ENCODE results near the gene MDC1. TPM values are rescaled to one million over a fixed set of nuclear protein-coding genes. Genes with fewer than 3 reads are reported as not detected.

The MDC1 gene
- total and polyA plus RNA-seq, 12 donors, result 11.2 to 21.7 (median 19.4) TPM

GRCh38 chr6:30726506-30727413 lies 9.7 kb upstream of the MDC1 start:
- intact Hi-C loops (cut with DNase I), result loop anchor here in 5 of 10 donors (5.0 to 10.0 kb wide), 4 partner anchors 148 to 244 kb away; partner anchors contain the start of genes GNL1 (in 2 of the 5), PRR3 (in 2 of the 5) and HLA-E (in 1 of the 5)
- Histone ChIP-seq H3K4me3 (no peak overlapping the region), H3K36me3 (peaks cover 0 to 99% (median 61%) of the 10 kb centered on the region in 9 donors), H3K27ac (peak overlapping the region in 3 of 10 donors; percentile 5 to 47 (median 10)), H3K4me1 (peaks cover 9 to 62% (median 50%) of the 10 kb centered on the region in 9 donors), H3K27me3 (no peaks in the 10 kb centered on the region), H3K9me3 (no peaks in the 10 kb centered on the region)
- no peak for TF ChIP-seq CTCF (IDR thresholded peaks at IDR 0.05)
- DNase-seq (no peak), ATAC-seq (no peak)
- 88 to 90% methylated on average over 11 of the region's 11 CpGs for WGBS, 2 donors

GRCh38 chr6:30725713-30726505 lies 8.8 kb upstream of the MDC1 start:
- DNase-seq (no peak), ATAC-seq (no peak)
- 58 to 61% methylated on average over 3 of the region's 3 CpGs for WGBS, 2 donors
- H3K27me3 ChIP-seq, result no peaks in the 10 kb centered on the region
- intact Hi-C loops (cut with DNase I), result loop anchor here in 5 of 10 donors (5.0 to 10.0 kb wide), 4 partner anchors 149 to 244 kb away; partner anchors contain the start of genes GNL1 (in 2 of the 5), PRR3 (in 2 of the 5) and HLA-E (in 1 of the 5)
- peaks cover 7 to 57% (median 49%) of the 10 kb centered on the region in 9 donors for H3K4me1 ChIP-seq
- TF ChIP-seq CTCF (IDR thresholded peaks at IDR 0.05), result no peak
- no peaks in the 10 kb centered on the region for H3K9me3 ChIP-seq
- H3K4me3 ChIP-seq, result no peak overlapping the region
- H3K27ac ChIP-seq, result peak overlapping the region in 4 of 10 donors; percentile 5 to 47 (median 32)
- peaks cover 0 to 94% (median 61%) of the 10 kb centered on the region in 9 donors for H3K36me3 ChIP-seq

- Histone ChIP-seq H3K4me1 (peaks cover 3 to 50% (median 41%) of the 10 kb centered on the region in 9 donors), H3K36me3 (peaks cover 0 to 86% (median 58%) of the 10 kb centered on the region in 9 donors), H3K9me3 (no peaks in the 10 kb centered on the region), H3K27me3 (no peaks in the 10 kb centered on the region), H3K27ac (peak overlapping the region in 4 of 10 donors; percentile 5 to 47 (median 32)), H3K4me3 (no peak overlapping the region)
- TF ChIP-seq CTCF (IDR thresholded peaks at IDR 0.05), result no peak
- intact Hi-C loops (cut with DNase I), result loop anchor here in 7 of 10 donors (5.0 to 10.0 kb wide), 8 partner anchors 98 to 243 kb away; partner anchors contain the start of genes GNL1 (in 3 of the 7), PRR3 (in 3 of the 7), ATAT1 (in 1 of the 7) and HLA-E (in 1 of the 7)
- DNase-seq, result no peak
- 30 to 32% methylated on average over 6 of the region's 6 CpGs for WGBS, 2 donors
- no peak for ATAC-seq
Measured at GRCh38 chr6:30724906-30725667, 8.0 kb upstream of the MDC1 start.

Data from heart right ventricle (tissue), 16 donors.